Lung (tissue), 12 donors: ENCODE measurements around the gene CMC2. TPM values are rescaled to one million over a fixed set of nuclear protein-coding genes. Genes with fewer than 3 reads are reported as not detected.

Source experiments
- ATAC-seq: fragments of 200-7000 bp; cut with Tn5 transposase; one replicate; pipeline ENCODE4 v1.9.1; 2020; ENCODE audit warnings: moderate number of reproducible peaks; ENCODE audit not compliant: insufficient read depth, low FRiP score
- DNase-seq, 3 donors: peaks; one replicate each; pipeline ENCODE4 v3.0.0-alpha.2; 2013 to 2017
- H3K27ac ChIP-seq, 2 donors: one replicate each; pipeline ENCODE4 v1.5.1; 2013; ENCODE audit warnings: mild to moderate bottlenecking in 2 of 2, moderate library complexity in 2 of 2, control low read depth in 1 of 2, inconsistent platforms in 1 of 2, low read depth in 1 of 2, low read length in 1 of 2
- H3K27me3 ChIP-seq, 3 donors: one replicate each; pipeline ENCODE4 v1.5.1; 2013; ENCODE audit warnings: low read length in 2 of 3; ENCODE audit not compliant: control insufficient read depth in 3 of 3, insufficient read depth in 3 of 3
- H3K36me3 ChIP-seq, 4 donors: one replicate each; pipeline ENCODE4 v1.5.1; 2013; ENCODE audit warnings: low read length in 4 of 4, mild to moderate bottlenecking in 1 of 4, moderate library complexity in 1 of 4; ENCODE audit not compliant: control insufficient read depth in 4 of 4, insufficient read depth in 4 of 4
- H3K4me1 ChIP-seq, 5 donors: one replicate each; pipeline ENCODE4 v1.5.1; 2013; ENCODE audit warnings: low read length in 5 of 5, mild to moderate bottlenecking in 2 of 5, moderate library complexity in 1 of 5; ENCODE audit not compliant: control insufficient read depth in 5 of 5, insufficient read depth in 5 of 5
- H3K4me3 ChIP-seq: one replicate; pipeline ENCODE4 v1.5.1; 2013; ENCODE audit warnings: mild to moderate bottlenecking, control low read depth, moderate library complexity
- H3K9ac ChIP-seq, 2 donors: one replicate each; pipeline ENCODE4 v1.5.1; 2013; ENCODE audit warnings: low read length in 2 of 2, control low read depth in 1 of 2; ENCODE audit not compliant: insufficient read depth in 1 of 2
- H3K9me3 ChIP-seq, 4 donors: one replicate each; pipeline ENCODE4 v1.5.1; 2013; ENCODE audit warnings: low read length in 3 of 4, mild to moderate bottlenecking in 1 of 4, moderate library complexity in 1 of 4; ENCODE audit not compliant: control insufficient read depth in 4 of 4, insufficient read depth in 3 of 4
- WGBS, 2 donors: extraction: QIAGEN DNeasy Blood & Tissue Kit; methylation state at CpG; one replicate each; pipeline ENCODE4 v1.1.7; 2013; 5-methylcytosine and 5-hydroxymethylcytosine counted together
- polyA plus RNA-seq, 2 donors: library from polyadenylated mRNA; stranded (reverse); fragments of 200-250 nt; gene quantifications; one replicate each; pipeline ENCODE4 v1.2.1, GENCODE V29; 2013
- total RNA-seq, 2 donors: library from RNA; depleted of rRNA in 1 of 2; stranded (reverse); fragments of >200 nt in 1 of 2; gene quantifications; one replicate each; pipeline ENCODE4 v1.2.1, GENCODE V29; 2014 to 2021
- TF ChIP-seq, protein P1 (sequence below): IDR thresholded peaks from 2 replicates; pipeline ENCODE4 v1.5.1; 2012; ENCODE audit warnings: mild to moderate bottlenecking; ENCODE audit errors: control extremely low read depth, extremely low read depth
- donor health status: control.
- donor health status: control.
- donor health status: Bipolar disorder and iron deficiency.
- donor health status: healthy.
- donor health status: DM: yes; HTN: yes; CAD: no.

The CMC2 gene
- total and polyA plus RNA-seq, 4 donors = 27.3 to 60.8 (median 44.4) TPM

DNA sequence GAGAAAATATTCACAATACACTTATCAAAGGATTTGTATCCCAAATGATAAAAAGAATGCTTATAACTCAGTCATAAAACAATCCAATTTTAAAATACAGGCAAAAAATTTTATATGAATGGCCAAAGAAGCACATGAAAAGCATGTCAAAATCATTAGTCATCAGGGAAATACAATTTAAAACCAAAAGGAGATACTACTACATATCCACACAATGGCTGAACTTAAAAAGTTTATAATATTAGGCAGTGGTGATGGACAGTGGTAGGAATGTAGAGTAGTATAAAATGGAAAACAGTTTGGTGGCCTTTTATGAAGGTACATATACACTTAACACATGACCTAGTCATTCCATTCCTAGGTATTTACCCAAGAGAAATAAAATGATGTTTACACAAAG lies 12.2 kb downstream of the CMC2 start:
- peaks cover 0 to 6% (median under 1%) of the 10 kb centered on the region in 4 donors for H3K36me3 ChIP-seq
- no peaks in the 10 kb centered on the region for H3K9me3 ChIP-seq
- ATAC-seq = no peak
- no peaks in the 10 kb centered on the region for H3K27me3 ChIP-seq
- TF ChIP-seq, protein P1, sequence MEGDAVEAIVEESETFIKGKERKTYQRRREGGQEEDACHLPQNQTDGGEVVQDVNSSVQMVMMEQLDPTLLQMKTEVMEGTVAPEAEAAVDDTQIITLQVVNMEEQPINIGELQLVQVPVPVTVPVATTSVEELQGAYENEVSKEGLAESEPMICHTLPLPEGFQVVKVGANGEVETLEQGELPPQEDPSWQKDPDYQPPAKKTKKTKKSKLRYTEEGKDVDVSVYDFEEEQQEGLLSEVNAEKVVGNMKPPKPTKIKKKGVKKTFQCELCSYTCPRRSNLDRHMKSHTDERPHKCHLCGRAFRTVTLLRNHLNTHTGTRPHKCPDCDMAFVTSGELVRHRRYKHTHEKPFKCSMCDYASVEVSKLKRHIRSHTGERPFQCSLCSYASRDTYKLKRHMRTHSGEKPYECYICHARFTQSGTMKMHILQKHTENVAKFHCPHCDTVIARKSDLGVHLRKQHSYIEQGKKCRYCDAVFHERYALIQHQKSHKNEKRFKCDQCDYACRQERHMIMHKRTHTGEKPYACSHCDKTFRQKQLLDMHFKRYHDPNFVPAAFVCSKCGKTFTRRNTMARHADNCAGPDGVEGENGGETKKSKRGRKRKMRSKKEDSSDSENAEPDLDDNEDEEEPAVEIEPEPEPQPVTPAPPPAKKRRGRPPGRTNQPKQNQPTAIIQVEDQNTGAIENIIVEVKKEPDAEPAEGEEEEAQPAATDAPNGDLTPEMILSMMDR = no peak
- H3K9ac ChIP-seq = no peak overlapping the region
- DNase-seq = no peak
- H3K4me1 ChIP-seq = peaks cover 0 to 8% (median 4%) of the 10 kb centered on the region in 5 donors
- H3K4me3 ChIP-seq = no peak overlapping the region
- H3K27ac ChIP-seq = no peak overlapping the region

DNA sequence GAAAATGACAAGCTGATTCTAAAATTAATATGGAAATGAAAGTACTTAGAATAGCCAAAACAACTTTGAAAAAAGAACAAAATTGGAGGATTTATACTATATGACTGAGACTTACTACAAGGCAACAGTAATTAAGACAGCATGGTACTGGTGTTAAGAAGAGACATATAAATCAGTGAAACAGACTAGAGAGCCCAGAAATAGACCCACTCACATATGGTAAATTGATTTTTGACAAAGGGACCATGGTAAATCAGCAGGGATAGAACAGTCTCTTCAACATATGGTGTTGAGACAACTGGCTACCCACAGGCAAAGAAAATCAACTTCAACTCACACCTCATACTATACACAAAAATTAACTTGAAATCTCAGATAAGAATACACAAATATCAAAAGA lies 12.9 kb downstream of the CMC2 start:
- peaks cover 0 to 8% (median 4%) of the 10 kb centered on the region in 5 donors for H3K4me1 ChIP-seq
- no peak overlapping the region for H3K4me3 ChIP-seq
- TF ChIP-seq, protein P1 = no peak
- no peak for ATAC-seq
- H3K27me3 ChIP-seq = no peaks in the 10 kb centered on the region
- DNase-seq = no peak
- peak overlapping the region in 1 of 2 donors; percentile 53 for H3K27ac ChIP-seq
- peaks cover 0 to 6% (median under 1%) of the 10 kb centered on the region in 4 donors for H3K36me3 ChIP-seq
- H3K9me3 ChIP-seq = no peaks in the 10 kb centered on the region
- H3K9ac ChIP-seq = no peak overlapping the region

DNA sequence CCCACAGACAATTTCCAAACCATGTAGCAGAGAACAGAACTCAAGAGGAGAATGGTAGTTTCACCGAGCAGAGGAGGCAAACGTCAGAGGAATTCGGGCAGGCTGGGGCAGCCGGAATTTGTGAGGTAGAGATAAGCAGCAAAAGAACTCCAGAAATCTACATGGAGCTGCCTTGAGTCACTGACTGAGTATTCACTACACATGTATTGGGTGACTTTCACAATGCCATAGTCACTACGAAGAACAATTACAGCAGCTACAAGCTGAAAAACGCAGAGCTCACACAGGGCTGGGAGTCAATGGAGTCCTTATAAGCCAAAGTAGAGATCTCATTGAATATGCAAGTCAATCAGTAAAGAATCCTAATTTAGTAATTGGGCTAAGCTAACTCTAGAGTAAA lies 13.4 kb downstream of the CMC2 start:
- H3K4me1 ChIP-seq = peaks cover 0 to 8% (median 4%) of the 10 kb centered on the region in 5 donors
- 66 to 77% methylated on average over 6 of the region's 6 CpGs for WGBS, 2 donors
- peak in 2 of 3 donors; percentile 15 to 72 for DNase-seq
- TF ChIP-seq, protein P1 = no peak
- H3K27me3 ChIP-seq = no peaks in the 10 kb centered on the region
- H3K27ac ChIP-seq = peak overlapping the region in 1 of 2 donors; percentile 70
- ATAC-seq = peak; percentile 76
- no peaks in the 10 kb centered on the region for H3K9me3 ChIP-seq
- peak overlapping the region in 1 of 2 donors; percentile 27 for H3K9ac ChIP-seq
- H3K4me3 ChIP-seq = no peak overlapping the region
- H3K36me3 ChIP-seq = peaks cover 0 to 6% (median under 1%) of the 10 kb centered on the region in 4 donors

DNA sequence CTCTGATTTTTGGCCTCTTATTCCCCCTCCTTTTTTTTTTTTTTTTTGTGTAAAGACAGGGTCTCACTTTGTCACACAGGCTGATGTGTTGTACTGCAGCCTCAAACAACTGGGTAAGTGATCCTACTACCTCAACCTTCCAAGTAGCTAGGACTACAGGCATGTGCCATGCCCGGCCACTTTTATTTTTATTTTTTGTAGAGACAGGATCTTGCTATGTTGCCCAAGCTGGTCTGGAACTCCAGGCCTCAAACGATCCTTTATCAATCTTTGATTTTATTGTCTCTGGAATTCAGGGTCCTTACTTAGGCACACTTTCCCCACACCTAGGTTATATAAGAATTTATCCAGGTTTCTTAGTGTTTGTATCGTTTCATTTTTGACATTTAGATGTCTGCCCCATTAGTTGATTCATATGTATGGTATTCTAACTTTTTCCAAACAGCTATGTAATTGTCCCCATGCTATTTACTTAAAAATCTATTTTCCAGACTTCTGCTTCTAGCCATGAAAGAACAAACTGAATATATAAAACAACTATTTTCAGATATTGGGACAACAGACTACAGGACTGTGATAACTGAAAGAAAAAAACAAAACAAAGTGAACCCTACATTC lies 13.9 kb downstream of the CMC2 start:
- TF ChIP-seq, protein P1 = no peak
- Histone ChIP-seq H3K4me3 (no peak overlapping the region), H3K27ac (peak overlapping the region in 1 of 2 donors; percentile 70), H3K9me3 (no peaks in the 10 kb centered on the region), H3K9ac (peak overlapping the region in 1 of 2 donors; percentile 27), H3K27me3 (no peaks in the 10 kb centered on the region), H3K36me3 (peaks cover 0 to 6% (median under 1%) of the 10 kb centered on the region in 4 donors), H3K4me1 (peaks cover 0 to 8% (median 4%) of the 10 kb centered on the region in 5 donors)
- DNase-seq (no peak), ATAC-seq (peak; percentile 19)
- WGBS, 2 donors = 55 to 59% methylated on average over 3 of the region's 3 CpGs
